IMR-90 (cell line): ENCODE measurements around the gene WNT4.

Experiments used
- BHLHE40 ChIP-seq: fragments of 150-350 bp; IDR thresholded peaks from 2 replicates; pipeline ENCODE4 v1.6.1; 2016; ENCODE audit warnings: mild to moderate bottlenecking, low read depth, low read length
- FOS ChIP-seq: fragments of 150-350 bp; IDR thresholded peaks from 2 replicates; pipeline ENCODE4 v1.6.1; 2016; ENCODE audit warnings: low read depth, low read length
- POLR2A ChIP-seq: IDR thresholded peaks from 2 replicates; pipeline ENCODE4 v1.6.1; 2012; ENCODE audit warnings: mild to moderate bottlenecking, low read depth, low read length
- RAD21 ChIP-seq: IDR thresholded peaks from 2 replicates; pipeline ENCODE4 v1.6.1; 2012; ENCODE audit warnings: low read length, improper control_type of control experiment
- TF ChIP-seq, protein P1 (sequence below): conservative IDR thresholded peaks from 2 replicates; pipeline ENCODE4 v1.5.1; 2012; ENCODE audit warnings: mild to moderate bottlenecking, low read depth, low read length, improper control_type of control experiment

GRCh38 chr1:22111115-22111514 lies 31.8 kb downstream of the WNT4 start:
- TF ChIP-seq RAD21: no peak
- TF ChIP-seq, protein P1, sequence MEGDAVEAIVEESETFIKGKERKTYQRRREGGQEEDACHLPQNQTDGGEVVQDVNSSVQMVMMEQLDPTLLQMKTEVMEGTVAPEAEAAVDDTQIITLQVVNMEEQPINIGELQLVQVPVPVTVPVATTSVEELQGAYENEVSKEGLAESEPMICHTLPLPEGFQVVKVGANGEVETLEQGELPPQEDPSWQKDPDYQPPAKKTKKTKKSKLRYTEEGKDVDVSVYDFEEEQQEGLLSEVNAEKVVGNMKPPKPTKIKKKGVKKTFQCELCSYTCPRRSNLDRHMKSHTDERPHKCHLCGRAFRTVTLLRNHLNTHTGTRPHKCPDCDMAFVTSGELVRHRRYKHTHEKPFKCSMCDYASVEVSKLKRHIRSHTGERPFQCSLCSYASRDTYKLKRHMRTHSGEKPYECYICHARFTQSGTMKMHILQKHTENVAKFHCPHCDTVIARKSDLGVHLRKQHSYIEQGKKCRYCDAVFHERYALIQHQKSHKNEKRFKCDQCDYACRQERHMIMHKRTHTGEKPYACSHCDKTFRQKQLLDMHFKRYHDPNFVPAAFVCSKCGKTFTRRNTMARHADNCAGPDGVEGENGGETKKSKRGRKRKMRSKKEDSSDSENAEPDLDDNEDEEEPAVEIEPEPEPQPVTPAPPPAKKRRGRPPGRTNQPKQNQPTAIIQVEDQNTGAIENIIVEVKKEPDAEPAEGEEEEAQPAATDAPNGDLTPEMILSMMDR: no peak
- TF ChIP-seq FOS: no peak
- TF ChIP-seq POLR2A: no peak
- TF ChIP-seq BHLHE40: no peak
